IMR-90 (cell line): ENCODE data around the gene GSTT2. TPM values are rescaled to one million over a fixed set of nuclear protein-coding genes. Genes with fewer than 3 reads are reported as not detected.

ENCODE experiments used
- ATAC-seq: fragments of 200-7000 bp; cut with Tn5 transposase; 2 replicates; pipeline ENCODE4 v1.9.1; 2020; ENCODE audit warnings: low read depth, mild to moderate bottlenecking, moderate library complexity
- BruUV-seq: library from RNA; stranded (reverse); fragments of 400-500 nt; replicated peaks from 2 replicates; lab custom pipeline; 2021; lab: Mats Ljungman, UMichigan
- CTCF ChIA-PET: fragments of 300-600 bp; formaldehyde crosslinking; extraction: SDS; loops from one replicate; lab custom pipeline; 2021; ENCODE audit warnings: antibody characterized with exemption; lab: Yijun Ruan, JAX
- POLR2A ChIA-PET: fragments of 300-600 bp; sonication (Branson Sonifier 250); formaldehyde crosslinking; loops from one replicate; lab custom pipeline; 2022; ENCODE audit warnings: antibody characterized with exemption; ENCODE audit not compliant: unreplicated experiment; lab: Charles Lee
- DNase-seq: peaks from one replicate; pipeline ENCODE4 v3.0.0; 2013
- H2AFZ ChIP-seq: replicated peaks from 2 replicates; pipeline ENCODE3; 2013; ENCODE audit warnings: low read length, mild to moderate bottlenecking; ENCODE audit not compliant: poor library complexity
- H2AK5ac ChIP-seq: 2 replicates; pipeline ENCODE4 v1.6.1; 2013; ENCODE audit warnings: low read depth, low read length, inconsistent platforms
- H2AK9ac ChIP-seq: replicated peaks from 2 replicates; pipeline ENCODE3; 2013; ENCODE audit warnings: mild to moderate bottlenecking, low read depth, low read length, moderate library complexity; ENCODE audit not compliant: poor library complexity
- H2BK120ac ChIP-seq: 2 replicates; pipeline ENCODE4 v1.6.1; 2013; ENCODE audit warnings: low read depth, low read length, inconsistent platforms
- H2BK15ac ChIP-seq: 3 replicates; pipeline ENCODE4 v1.6.1; 2013; ENCODE audit warnings: low read depth, low read length, inconsistent platforms
- H2BK20ac ChIP-seq: 2 replicates; pipeline ENCODE4 v1.6.1; 2013; ENCODE audit warnings: low read depth, mild to moderate bottlenecking, inconsistent platforms, low read length, moderate library complexity
- H2BK5ac ChIP-seq: 2 replicates; pipeline ENCODE4 v1.6.1; 2013; ENCODE audit warnings: mild to moderate bottlenecking, low read depth, low read length, inconsistent platforms; ENCODE audit not compliant: poor library complexity, severe bottlenecking
- H3K14ac ChIP-seq: replicated peaks from 2 replicates; pipeline ENCODE4 v1.6.1; 2013; ENCODE audit warnings: low read depth, low read length, inconsistent platforms
- H3K18ac ChIP-seq: 2 replicates; pipeline ENCODE4 v1.6.1; 2013; ENCODE audit warnings: low read depth, low read length, control low read depth
- H3K23ac ChIP-seq: 2 replicates; pipeline ENCODE4 v1.6.1; 2013; ENCODE audit warnings: low read depth, low read length, inconsistent platforms
- H3K27ac ChIP-seq: 2 replicates; pipeline ENCODE4 v1.5.1; 2013; ENCODE audit warnings: mild to moderate bottlenecking, control low read depth, low read length; ENCODE audit not compliant: insufficient read depth
- H3K27me3 ChIP-seq: 2 replicates; pipeline ENCODE4 v1.6.1; 2013; ENCODE audit warnings: low read length; ENCODE audit not compliant: control insufficient read depth, insufficient read depth
- H3K36me3 ChIP-seq: 2 replicates; pipeline ENCODE4 v1.6.1; 2013; ENCODE audit warnings: low read length, mixed read lengths; ENCODE audit not compliant: control insufficient read depth, insufficient read depth
- H3K4ac ChIP-seq: 2 replicates; pipeline ENCODE4 v1.6.1; 2013; ENCODE audit warnings: low read depth, low read length, inconsistent platforms
- H3K4me1 ChIP-seq: 2 replicates; pipeline ENCODE4 v1.6.1; 2013; ENCODE audit warnings: low read length, mixed read lengths; ENCODE audit not compliant: control insufficient read depth, insufficient read depth
- H3K4me2 ChIP-seq: 2 replicates; pipeline ENCODE4 v1.6.1; 2013; ENCODE audit warnings: low read depth, mild to moderate bottlenecking, control low read depth, low read length, moderate library complexity
- H3K4me3 ChIP-seq: 2 replicates; pipeline ENCODE4 v1.5.1; 2013; ENCODE audit warnings: low read depth, mild to moderate bottlenecking, control low read depth, low read length, moderate library complexity; ENCODE audit not compliant: insufficient read depth
- H3K56ac ChIP-seq: 2 replicates; pipeline ENCODE4 v1.6.1; 2013; ENCODE audit warnings: low read length, inconsistent platforms; ENCODE audit not compliant: insufficient read depth; ENCODE audit errors: extremely low read depth
- H3K79me1 ChIP-seq, 2 experiments: 2 replicates each; pipeline ENCODE4 v1.6.1; 2013; ENCODE audit warnings: low read length in 2 of 2, inconsistent platforms in 1 of 2, low read depth in 1 of 2
- H3K9ac ChIP-seq: 2 replicates; pipeline ENCODE4 v1.6.1; 2013; ENCODE audit warnings: low read depth, low read length, control low read depth
- H3K9me1 ChIP-seq: 2 replicates; pipeline ENCODE4 v1.6.1; 2013; ENCODE audit warnings: low read length, inconsistent platforms; ENCODE audit not compliant: insufficient read depth
- H3K9me3 ChIP-seq: 2 replicates; pipeline ENCODE4 v1.6.1; 2013; ENCODE audit warnings: low read length; ENCODE audit not compliant: control insufficient read depth, insufficient read depth
- H4K20me1 ChIP-seq: 2 replicates; pipeline ENCODE4 v1.6.1; 2013; ENCODE audit warnings: low read length, inconsistent platforms; ENCODE audit not compliant: insufficient read depth
- H4K5ac ChIP-seq: 2 replicates; pipeline ENCODE4 v1.6.1; 2013; ENCODE audit warnings: mild to moderate bottlenecking, low read depth, low read length, control low read depth
- H4K8ac ChIP-seq, 2 experiments: 2 replicates each; pipeline ENCODE4 v1.6.1; 2013; ENCODE audit warnings: low read depth in 2 of 2, low read length in 2 of 2, control low read depth in 1 of 2, inconsistent platforms in 1 of 2
- H4K91ac ChIP-seq: 2 replicates; pipeline ENCODE4 v1.6.1; 2013; ENCODE audit warnings: low read depth, low read length, inconsistent platforms; ENCODE audit not compliant: insufficient read depth
- BHLHE40 ChIP-seq: fragments of 150-350 bp; IDR thresholded peaks from 2 replicates; pipeline ENCODE4 v1.6.1; 2016; ENCODE audit warnings: mild to moderate bottlenecking, low read depth, low read length
- CEBPB ChIP-seq: IDR thresholded peaks from 2 replicates; pipeline ENCODE4 v1.6.1; 2012; ENCODE audit warnings: low read depth, low read length, improper control_type of control experiment
- CHD1 ChIP-seq: IDR thresholded peaks from 2 replicates; pipeline ENCODE4 v1.6.1; 2012; ENCODE audit warnings: low read depth, low read length, improper control_type of control experiment
- ELK1 ChIP-seq: fragments of 150-350 bp; IDR thresholded peaks from 2 replicates; pipeline ENCODE4 v1.6.1; 2016; ENCODE audit warnings: low read depth, mild to moderate bottlenecking, low read length, moderate library complexity, borderline replicate concordance
- FOS ChIP-seq: fragments of 150-350 bp; IDR thresholded peaks from 2 replicates; pipeline ENCODE4 v1.6.1; 2016; ENCODE audit warnings: low read depth, low read length
- MAFK ChIP-seq: IDR thresholded peaks from 2 replicates; pipeline ENCODE4 v1.6.1; 2012; ENCODE audit warnings: low read depth, low read length, improper control_type of control experiment
- MXI1 ChIP-seq: IDR thresholded peaks from 2 replicates; pipeline ENCODE4 v1.6.1; 2012; ENCODE audit warnings: low read depth, mild to moderate bottlenecking, low read length, moderate library complexity, borderline replicate concordance
- NFE2L2 ChIP-seq: fragments of 150-350 bp; IDR thresholded peaks from 2 replicates; pipeline ENCODE4 v1.6.1; 2016; ENCODE audit warnings: low read depth, mild to moderate bottlenecking, low read length
- POLR2A ChIP-seq: IDR thresholded peaks from 2 replicates; pipeline ENCODE4 v1.6.1; 2012; ENCODE audit warnings: mild to moderate bottlenecking, low read depth, low read length
- RAD21 ChIP-seq: IDR thresholded peaks from 2 replicates; pipeline ENCODE4 v1.6.1; 2012; ENCODE audit warnings: low read length, improper control_type of control experiment
- RCOR1 ChIP-seq: IDR thresholded peaks from 2 replicates; pipeline ENCODE4 v1.6.1; 2012; ENCODE audit warnings: mild to moderate bottlenecking, low read length, improper control_type of control experiment; ENCODE audit not compliant: insufficient replicate concordance
- RFX5 ChIP-seq: IDR thresholded peaks from 2 replicates; pipeline ENCODE4 v1.8.0; 2012; ENCODE audit warnings: low read depth, mild to moderate bottlenecking, low read length, moderate library complexity
- SMC3 ChIP-seq: fragments of 150-350 bp; IDR thresholded peaks from 2 replicates; pipeline ENCODE4 v1.6.1; 2016; ENCODE audit warnings: low read depth, mild to moderate bottlenecking, antibody characterized with exemption, low read length, moderate library complexity
- WGBS, 2 experiments: methylation state at CpG; one replicate each; pipeline versions ENCODE4 v1.1.5 to v1.1.7; 2013; ENCODE audit warnings: missing lambda C conversion rate in 2 of 2; ENCODE audit not compliant: insufficient read length in 1 of 2; ENCODE audit errors: extremely low coverage in 2 of 2; 5-methylcytosine and 5-hydroxymethylcytosine counted together
- dilution Hi-C: fragments of 300-500 bp; cut with HindIII; formaldehyde crosslinking; loops from one replicate; pipeline ENCODE4 v1.14.3; 2018; ENCODE audit warnings: low sequenced_read_pairs; ENCODE audit not compliant: unreplicated experiment
- in situ Hi-C: fragments of 300-500 bp; cut with MboI; formaldehyde crosslinking; loops from 3 replicates; pipeline ENCODE4 v1.14.3; 2019; ENCODE audit warnings: low sequenced_read_pairs, inconsistent platforms, mixed read lengths
- intact Hi-C: fragments of 100-400 bp; cut with micrococcal nuclease; formaldehyde crosslinking; loops from 2 replicates; pipeline ENCODE4 v1.10.0; 2022
- polyA plus RNA-seq, 3 experiments: library from polyadenylated mRNA; depleted of rRNA; stranded (reverse); fragments of >200 nt; gene quantifications; 2 replicates each; pipeline ENCODE4 v1.2.3, GENCODE V29; 2012; ENCODE audit warnings: low replicate concordance in 1 of 3
- total RNA-seq: library from RNA; depleted of rRNA; stranded (reverse); fragments of >200 nt; gene quantifications from 2 replicates; pipeline ENCODE4 v1.2.3, GENCODE V29; 2012
- TF ChIP-seq, protein P1 (sequence below): conservative IDR thresholded peaks from 2 replicates; pipeline ENCODE4 v1.5.1; 2012; ENCODE audit warnings: mild to moderate bottlenecking, low read depth, low read length, improper control_type of control experiment

Gene GSTT2
- total and polyA plus RNA-seq, 2 of the 4 experiments (the other 2 are of a cell fraction) = 1.4 to 6.9 TPM

DNA sequence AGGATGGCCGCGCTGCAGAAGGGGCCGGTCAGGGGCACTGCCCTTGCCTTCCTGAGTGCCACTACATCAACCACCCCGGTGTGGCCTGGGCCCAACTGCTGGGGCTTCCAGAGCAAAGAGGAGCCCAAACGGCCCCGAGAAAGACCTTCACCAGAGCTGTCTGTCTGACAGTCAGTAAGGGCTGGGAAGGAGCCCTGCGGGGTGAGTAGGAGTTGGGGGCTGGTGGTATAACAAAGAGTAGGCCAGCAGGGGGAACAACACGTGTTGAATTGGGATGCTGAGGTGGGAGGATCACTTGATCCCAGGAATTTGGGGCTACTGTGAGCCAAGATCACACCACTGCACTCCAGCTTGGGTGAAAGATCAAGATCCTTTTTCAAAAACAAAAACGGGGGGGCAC is 21.4 kb downstream of the GSTT2 start:
- Histone ChIP-seq H3K14ac (no peak overlapping the region), H2AK5ac (no peak overlapping the region), H2AK9ac (no peak overlapping the region), H3K18ac (no peak overlapping the region), H4K20me1 (no peaks in the 10 kb centered on the region), H3K9me1 (no peaks in the 10 kb centered on the region), H4K5ac (no peak overlapping the region), H3K4me3 (no peak overlapping the region), H3K56ac (no peak overlapping the region), H2BK20ac (no peak overlapping the region), H3K27ac (no peak overlapping the region), H2BK5ac (no peak overlapping the region), H3K4ac (no peak overlapping the region), H4K91ac (no peak overlapping the region), H4K8ac (no peak overlapping the region), H3K27me3 (no peaks in the 10 kb centered on the region; the same call in 1 of the 2 replicates), H3K4me2 (no peak overlapping the region), H3K9me3 (no peaks in the 10 kb centered on the region), H3K36me3 (no peaks in the 10 kb centered on the region), H3K9ac (no peak overlapping the region), H3K79me1 (no peaks in the 10 kb centered on the region), H2BK120ac (no peak overlapping the region), H2AFZ (no peak overlapping the region), H2BK15ac (no peak overlapping the region), H3K4me1 (no peaks in the 10 kb centered on the region), H3K23ac (no peak overlapping the region)
- ChIA-PET CTCF (no interaction called here), POLR2A (no interaction called here)
- ATAC-seq = no peak
- DNase-seq = no peak
- intact Hi-C loops = no loop called here
- no peak for TF ChIP-seq FOS
- no peak for TF ChIP-seq NFE2L2
- TF ChIP-seq MXI1 = no peak
- TF ChIP-seq, protein P1, sequence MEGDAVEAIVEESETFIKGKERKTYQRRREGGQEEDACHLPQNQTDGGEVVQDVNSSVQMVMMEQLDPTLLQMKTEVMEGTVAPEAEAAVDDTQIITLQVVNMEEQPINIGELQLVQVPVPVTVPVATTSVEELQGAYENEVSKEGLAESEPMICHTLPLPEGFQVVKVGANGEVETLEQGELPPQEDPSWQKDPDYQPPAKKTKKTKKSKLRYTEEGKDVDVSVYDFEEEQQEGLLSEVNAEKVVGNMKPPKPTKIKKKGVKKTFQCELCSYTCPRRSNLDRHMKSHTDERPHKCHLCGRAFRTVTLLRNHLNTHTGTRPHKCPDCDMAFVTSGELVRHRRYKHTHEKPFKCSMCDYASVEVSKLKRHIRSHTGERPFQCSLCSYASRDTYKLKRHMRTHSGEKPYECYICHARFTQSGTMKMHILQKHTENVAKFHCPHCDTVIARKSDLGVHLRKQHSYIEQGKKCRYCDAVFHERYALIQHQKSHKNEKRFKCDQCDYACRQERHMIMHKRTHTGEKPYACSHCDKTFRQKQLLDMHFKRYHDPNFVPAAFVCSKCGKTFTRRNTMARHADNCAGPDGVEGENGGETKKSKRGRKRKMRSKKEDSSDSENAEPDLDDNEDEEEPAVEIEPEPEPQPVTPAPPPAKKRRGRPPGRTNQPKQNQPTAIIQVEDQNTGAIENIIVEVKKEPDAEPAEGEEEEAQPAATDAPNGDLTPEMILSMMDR = no peak
- TF ChIP-seq MAFK = no peak
- TF ChIP-seq RAD21 = no peak
- TF ChIP-seq BHLHE40 = no peak
- no peak for TF ChIP-seq CHD1
- TF ChIP-seq RFX5 = no peak
- no peak for TF ChIP-seq ELK1
- TF ChIP-seq SMC3 = no peak
- no peak for TF ChIP-seq RCOR1
- no peak for TF ChIP-seq POLR2A
- TF ChIP-seq CEBPB = no peak
- WGBS, 2 experiments = 43% methylated on average over 2 of the region's 9 CpGs; no CpG with 5 or more reads in 1 of the 2 experiments
- in situ Hi-C loops = no loop called here
- dilution Hi-C loops = no loop called here
- BruUV-seq = no TSS peak
